Tibial nerve (tissue), 4 donors: ENCODE measurements around the gene YIPF5.

Experiments used
- EP300 ChIP-seq, 2 donors: sonication (generic); formaldehyde crosslinking; IDR thresholded peaks; one replicate each; pipeline ENCODE4 v1.6.1; 2017; ENCODE audit warnings: antibody characterized with exemption in 2 of 2, mild to moderate bottlenecking in 1 of 2
- POLR2A ChIP-seq, 2 donors: fragments of 450-650 bp; IDR thresholded peaks; one replicate each; pipeline ENCODE4 v1.6.1; 2017; ENCODE audit warnings: antibody characterized with exemption in 2 of 2, mild to moderate bottlenecking in 2 of 2, moderate library complexity in 2 of 2
- TF ChIP-seq, protein P1 (sequence below), 5 experiments: fragments of 200-600 bp in 3 of 5; fragments of 450-650 bp in 2 of 5; sonication (generic) in 3 of 5; IDR thresholded peaks; one replicate each; pipeline ENCODE4 v1.5.1; 2016 to 2019; ENCODE audit warnings: antibody characterized with exemption in 5 of 5, mild to moderate bottlenecking in 3 of 5, moderate library complexity in 2 of 5

DNA sequence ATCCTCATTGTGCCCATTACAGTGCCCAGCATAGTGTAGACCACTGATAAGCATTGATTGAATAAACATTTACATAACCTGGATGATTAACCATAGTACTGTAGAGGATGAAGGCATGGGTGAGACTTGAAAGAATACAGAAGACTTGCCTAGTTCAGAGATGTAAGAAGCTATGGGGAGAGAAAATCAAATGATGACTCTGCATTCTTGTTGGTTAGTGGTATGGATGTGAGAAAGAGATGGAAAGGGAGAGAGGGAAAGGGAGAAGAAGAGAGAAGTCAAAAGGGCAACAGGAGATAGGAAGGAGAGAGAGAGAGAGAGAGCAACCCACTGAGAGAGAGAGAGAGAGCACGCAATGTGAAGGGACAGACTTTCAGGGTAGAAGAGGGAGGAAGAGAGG lies 26.8 kb downstream of the YIPF5 start:
- TF ChIP-seq, protein P1, sequence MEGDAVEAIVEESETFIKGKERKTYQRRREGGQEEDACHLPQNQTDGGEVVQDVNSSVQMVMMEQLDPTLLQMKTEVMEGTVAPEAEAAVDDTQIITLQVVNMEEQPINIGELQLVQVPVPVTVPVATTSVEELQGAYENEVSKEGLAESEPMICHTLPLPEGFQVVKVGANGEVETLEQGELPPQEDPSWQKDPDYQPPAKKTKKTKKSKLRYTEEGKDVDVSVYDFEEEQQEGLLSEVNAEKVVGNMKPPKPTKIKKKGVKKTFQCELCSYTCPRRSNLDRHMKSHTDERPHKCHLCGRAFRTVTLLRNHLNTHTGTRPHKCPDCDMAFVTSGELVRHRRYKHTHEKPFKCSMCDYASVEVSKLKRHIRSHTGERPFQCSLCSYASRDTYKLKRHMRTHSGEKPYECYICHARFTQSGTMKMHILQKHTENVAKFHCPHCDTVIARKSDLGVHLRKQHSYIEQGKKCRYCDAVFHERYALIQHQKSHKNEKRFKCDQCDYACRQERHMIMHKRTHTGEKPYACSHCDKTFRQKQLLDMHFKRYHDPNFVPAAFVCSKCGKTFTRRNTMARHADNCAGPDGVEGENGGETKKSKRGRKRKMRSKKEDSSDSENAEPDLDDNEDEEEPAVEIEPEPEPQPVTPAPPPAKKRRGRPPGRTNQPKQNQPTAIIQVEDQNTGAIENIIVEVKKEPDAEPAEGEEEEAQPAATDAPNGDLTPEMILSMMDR (IDR thresholded peaks at IDR 0.05), result no peak
- TF ChIP-seq POLR2A (IDR thresholded peaks at IDR 0.05) (no peak), EP300 (IDR thresholded peaks at IDR 0.05) (no peak)
